Stimulated activated CD4-positive, alpha-beta T cell treated with anti-CD3 and anti-CD28 coated beads, Interleukin-12 subunit alpha, Interleukin-12 subunit beta, amount 100 ng/mL, for 4 hours (primary cell): ENCODE results near the gene SIX5.
A peak's percentile ranks its signal among the peaks of the same experiment; 100 is the strongest.

ENCODE experiments used
- DNase-seq: peaks from one replicate; pipeline ENCODE4 v3.0.0-alpha.2; 2020

Gene SIX5

DNA sequence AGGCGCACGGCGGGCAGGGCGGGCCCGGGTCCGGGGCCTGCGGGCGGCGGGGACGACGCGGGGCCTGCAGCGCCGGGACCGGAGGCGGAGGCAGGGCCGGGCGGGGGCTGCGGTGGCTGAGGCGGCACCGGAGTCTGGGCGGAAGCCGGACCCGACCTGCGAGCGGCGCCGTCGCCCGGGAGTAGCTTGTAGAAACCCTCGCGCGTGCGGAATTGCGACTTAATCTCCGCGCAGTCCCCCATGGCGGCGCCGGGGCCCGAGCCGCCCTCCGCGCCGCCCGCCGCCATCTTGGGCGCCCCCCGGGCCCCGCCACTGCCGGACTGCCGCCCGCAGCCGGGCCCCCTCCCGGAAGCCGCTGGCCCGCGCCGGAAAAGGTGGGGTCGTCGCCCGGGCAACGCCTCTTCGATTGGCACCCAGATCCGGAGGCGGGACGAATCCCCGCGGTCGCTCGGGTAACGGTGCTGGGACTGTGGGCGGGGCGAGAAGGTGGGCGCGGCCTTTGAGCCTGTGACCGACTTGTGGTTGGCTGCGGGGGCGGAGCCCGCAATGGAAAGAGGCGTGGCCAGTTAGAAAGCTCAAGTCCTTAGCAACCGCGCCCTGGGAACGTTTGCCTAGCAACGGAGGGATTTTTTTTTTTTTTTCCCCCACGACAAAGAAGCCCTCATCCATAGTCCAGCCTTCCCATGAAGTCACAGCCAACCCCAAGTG, 23.6 kb upstream of the SIX5 start, which contains the start of gene DMWD:
DMWD (minus strand) TSS at position 376 of the 708 bp plus-strand sequence; CDS start at position 287, 89 bp downstream.
- DNase-seq, result peak; percentile 100

DNA sequence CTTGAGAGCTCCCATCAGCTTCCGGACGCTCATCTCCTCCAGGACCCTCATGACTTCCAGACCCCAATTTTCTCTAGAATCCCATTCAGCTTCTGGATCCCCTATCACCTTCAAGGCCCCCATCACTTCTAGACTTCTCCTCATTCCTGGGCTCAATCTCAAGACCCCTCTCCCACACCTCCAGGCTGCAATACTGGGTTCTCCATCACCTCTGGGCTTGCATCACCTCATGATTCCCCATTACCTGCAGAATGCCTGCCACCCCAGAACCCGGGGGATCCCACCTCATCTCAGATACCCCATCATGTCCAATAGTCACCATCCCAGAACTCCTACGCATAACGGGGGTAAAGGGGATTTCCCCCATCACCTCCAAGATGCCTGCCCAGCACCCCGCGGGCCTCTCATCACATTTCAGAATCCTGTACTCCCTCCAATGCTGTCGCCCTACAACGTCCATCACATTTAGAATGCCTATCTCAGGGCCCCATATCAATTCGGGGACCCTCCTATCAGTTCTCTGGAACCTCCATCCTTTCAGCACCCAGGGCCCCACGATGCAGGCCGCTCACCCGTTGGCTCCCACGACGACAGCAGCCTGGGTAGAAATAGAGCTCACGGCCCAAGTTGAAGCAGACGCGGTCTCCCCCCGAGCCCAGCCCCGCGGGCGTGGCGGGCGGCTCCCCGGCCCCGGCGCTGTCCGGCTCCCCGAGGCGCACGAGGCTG, 22.9 kb upstream of the SIX5 start:
- DNase-seq, result no peak

DNA sequence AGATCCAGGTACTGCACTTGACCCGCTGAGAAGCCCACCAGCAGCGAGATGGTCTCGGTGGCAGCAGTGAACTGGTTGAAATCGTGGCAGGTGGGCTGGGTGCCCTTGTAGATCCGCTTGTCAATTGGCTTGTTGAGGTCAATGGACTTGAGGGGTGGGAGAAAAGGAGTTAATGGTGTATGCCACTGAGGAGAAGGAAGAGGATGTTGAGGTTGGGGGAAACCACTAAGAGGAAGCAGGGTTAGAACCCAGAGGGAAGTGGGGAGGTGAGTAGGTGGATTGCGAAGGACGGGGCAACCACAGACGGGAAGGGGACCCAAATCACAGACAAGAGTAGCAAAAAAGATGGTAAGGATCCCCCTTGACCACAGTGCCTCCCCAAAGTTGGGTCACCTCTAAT, 21.9 kb upstream of the SIX5 start:
- no peak for DNase-seq

DNA sequence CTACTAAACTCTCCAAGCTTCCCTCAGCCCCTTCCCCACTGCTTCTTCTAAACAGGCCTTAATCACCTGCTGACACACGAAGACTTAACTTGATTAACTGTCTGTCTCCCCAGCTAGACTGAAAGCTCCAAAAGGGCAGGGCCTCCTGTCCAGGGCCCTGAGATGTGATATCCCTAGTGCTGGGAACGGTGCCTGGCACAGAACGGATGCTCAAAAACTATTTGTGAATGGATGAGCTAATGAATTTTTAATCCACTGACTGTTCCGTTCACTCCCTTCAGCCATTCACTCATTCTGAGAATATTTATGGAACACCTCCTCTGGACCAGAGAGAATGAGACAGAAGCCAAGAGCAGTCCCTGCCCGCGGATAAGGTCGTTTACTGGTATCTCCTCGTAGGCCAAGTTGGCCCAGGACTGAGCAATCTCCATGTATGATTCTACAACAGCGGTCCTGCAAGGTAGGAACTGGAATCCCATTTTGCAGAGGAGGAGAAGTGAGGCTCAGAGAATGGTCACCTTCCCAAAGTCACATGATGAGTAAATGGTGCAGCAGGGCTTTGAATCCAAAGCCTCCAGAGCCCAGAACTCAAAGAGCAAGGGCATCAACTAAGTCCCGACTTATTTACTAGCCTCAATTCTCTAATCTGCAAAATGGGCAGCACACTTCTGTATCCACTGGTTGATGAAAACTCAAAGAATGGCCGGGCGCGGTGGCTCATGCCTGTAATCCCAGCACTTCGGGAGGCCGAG, 20.2 kb upstream of the SIX5 start:
- no peak for DNase-seq

DNA sequence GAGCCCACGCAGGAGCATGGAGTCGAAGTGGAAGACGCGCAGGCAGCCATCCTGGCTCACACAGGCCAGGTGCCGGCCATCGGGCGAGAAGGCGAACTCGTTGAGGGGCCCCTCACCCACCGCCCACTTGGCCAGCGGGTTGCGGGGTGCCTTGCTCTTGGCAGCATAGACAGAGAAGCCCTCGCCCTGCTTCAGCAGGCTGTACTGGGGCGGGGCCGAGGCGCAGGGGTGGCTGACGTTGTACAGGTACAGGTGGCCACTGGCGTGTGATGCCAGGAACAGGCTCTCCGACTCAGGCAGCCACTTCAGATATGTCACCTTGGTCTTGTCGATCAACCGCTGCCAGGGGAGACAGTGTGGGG, 17.5 kb upstream of the SIX5 start:
- DNase-seq, result no peak

DNA sequence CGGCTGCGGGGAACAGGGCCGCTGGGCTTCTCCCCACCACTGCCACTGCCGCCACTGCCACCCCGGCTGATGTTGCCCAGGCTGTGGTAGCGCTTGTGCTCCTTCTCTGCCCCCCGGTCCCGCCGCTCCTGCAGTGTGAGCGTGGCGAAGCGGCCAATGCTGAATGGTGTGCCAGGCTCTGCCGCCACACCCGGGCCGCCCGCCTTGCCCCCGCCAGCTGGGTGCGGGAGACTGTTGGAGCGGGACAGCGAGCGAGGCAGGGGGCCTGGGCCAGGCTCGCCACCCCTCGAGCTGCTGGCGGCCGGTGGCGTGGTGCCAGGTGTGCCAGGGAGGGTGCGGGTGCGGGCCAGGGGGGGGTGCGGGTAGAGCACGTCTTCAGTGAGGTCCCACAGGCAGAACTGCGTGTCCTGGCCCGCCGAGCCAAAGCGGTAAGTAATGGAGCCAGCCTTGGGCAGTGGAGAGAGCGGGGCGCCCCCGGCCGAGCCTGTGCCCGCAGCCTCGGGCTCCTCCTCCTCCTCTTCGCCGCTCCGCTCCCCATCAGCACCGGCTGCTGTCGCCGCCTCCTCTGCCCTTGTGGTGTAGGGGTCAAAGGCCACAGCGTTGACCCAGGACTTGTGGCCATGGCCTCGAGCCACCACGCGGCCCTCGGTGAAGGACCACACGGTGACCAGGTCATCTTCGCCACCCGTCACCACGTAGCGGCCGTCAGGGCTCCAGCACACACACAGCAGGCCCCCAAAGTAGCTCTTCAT, 16.9 kb upstream of the SIX5 start:
- DNase-seq, result no peak

DNA sequence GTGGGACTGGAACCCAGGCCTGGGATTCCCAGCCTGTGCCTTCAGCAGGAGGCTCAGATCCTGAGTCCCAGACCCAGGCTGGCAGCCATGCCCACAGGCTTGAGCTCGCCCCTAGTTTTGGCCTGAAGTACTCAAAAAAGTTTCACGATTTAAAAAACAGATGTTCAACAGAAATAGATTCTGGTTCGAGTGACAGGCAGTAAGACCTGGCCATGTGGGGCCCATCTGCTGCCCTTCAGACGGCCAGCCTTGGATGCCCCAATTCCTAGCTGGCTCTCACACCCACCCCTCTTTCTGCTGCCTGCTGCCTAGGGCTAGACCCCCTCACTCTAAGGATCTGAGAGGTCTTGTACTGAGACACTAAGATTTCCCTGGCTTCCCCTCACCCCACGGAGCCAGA, 16.0 kb upstream of the SIX5 start:
- DNase-seq, result no peak

DNA sequence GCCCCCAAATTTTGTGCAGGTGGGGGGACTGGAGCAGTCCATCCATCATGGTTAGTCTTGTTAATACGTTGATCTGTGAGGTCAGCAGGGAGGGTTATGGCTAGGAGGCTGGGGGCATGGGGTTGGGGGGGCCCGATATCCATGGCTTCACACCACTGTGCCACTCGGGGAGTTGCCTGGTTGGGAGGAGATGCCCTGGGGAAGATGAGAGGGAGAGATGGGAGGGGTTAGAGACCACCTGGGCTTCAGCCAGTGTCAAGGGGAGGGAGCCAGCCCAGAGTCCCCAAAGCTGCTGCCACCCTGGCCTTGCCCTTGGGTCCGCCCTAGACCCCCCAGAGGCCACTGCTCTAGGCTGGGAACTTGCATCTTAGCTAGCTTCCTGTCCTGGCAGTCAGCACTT, 15.0 kb upstream of the SIX5 start:
- DNase-seq, result no peak

DNA sequence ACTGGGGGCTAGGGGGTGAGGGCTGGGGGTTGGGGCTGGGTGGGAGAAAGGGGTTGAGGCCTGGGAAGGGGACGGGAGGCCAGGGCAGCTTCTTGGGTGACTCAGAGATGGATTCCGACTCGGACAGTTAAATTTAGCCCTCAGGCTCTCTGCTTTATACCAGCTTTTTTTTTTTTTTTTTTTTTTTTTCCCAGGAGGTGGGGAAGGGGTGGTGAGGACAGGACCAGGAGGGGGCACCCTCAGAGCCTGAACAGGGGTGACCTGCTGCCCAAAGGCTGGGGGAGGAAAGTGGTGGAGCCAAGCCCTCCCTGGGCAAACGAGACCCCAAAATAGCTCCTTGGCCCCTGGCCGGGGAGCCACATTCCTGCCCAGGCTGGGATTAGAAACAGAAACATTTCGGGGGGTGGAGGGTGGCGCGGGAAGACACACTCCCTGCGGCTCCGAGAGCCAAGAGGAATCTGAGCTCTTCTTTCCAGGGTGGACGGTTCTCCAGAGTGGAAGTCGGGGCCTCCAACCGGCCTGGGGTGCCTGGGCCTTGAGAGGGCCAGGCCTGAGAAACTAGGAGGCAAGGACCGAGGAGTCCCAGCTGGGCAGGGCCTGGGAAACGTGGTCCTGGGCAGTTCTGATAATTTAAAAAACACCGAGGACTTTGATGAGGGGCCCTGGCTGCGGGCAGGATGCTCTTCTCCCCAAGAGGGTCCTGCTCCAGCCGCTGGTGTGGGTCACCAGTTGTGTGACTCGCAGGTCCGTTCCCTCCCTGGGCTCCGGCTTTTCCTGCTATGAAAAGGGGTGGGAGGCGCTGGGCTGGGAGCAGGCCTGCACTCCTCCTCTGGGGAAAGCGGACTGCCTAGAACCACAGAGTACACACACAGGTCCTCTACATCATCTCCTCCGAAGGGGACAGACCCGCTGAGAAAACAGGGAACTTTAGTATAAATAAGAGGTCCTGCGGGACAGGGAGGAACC, 14.1 kb upstream of the SIX5 start:
- no peak for DNase-seq

DNA sequence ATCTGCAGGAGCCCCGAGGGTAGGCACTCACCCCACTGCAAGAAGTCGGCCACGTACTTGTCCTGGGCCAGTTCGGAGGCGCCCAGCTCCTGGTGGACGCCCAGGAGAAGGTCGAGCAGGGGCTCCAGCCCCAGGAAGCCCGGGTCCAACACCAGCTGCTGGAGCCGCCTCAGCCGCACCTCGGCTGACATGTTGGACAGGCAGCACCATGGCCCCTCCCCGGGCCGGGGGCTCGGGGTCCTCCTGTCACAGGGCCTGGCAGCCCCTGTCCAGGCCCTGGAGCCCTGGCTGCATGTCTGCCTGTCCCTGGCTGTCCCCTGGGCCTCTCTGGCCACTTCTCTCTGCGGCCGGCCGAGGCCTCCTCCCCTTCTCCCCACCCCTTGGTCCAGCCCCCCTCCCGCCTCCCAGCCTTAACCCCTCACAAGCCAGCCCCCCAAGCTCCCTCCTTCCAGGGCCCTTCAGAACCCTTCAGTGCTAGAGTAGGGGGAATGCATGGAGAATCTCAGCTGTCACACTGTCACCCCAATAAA, 13.2 kb upstream of the SIX5 start, which contains the start of gene DMPK:
DMPK (minus strand) TSS at position 329 of the 530 bp plus-strand sequence; CDS start at position 191, 138 bp downstream.
- no peak for DNase-seq

DNA sequence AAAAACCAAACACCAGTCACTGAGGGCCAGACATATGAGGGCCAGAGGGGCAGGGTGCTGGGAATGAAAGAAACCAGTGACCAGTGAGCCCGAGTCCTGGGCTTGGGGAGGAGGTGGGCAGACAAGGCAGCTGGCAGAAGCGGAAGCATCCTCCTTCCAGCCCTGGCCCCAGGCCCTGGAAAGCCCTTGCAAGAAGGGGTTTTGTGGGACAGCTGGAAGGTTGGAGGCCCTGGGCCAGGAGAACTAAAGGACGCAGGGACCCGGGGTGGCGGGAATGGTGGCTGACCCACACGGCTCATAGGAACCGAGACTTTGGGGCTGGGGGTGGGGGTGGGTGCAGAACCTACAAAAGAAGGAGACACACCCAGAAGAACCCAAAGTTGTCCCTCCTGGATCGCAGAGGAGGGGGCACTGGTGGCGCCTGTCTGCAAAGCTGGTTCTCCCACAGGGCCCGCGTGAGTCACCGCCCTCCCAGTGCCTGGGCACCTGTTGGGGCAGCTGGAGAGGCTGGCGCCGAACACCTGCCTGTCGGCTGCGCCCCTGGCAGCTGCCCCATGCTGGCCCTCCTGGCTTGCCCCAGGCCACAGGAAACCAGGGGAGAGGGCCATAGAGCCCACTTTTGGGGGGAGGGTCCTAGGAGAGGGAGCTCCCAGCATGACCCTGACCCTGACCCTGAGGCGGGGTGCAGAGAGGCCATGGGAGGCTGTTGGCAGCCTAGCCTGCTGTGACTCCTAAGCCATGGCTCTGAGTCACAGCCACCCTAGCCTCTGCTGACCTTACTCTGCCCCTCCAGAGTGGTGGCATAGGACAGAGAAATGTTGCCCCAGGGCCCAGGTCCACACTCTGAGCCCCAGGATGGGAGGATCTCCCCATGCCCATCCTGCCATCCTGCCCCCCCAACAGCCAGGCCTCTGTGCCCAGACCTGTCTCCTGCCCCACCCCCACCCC, 12.4 kb upstream of the SIX5 start:
- DNase-seq, result no peak

DNA sequence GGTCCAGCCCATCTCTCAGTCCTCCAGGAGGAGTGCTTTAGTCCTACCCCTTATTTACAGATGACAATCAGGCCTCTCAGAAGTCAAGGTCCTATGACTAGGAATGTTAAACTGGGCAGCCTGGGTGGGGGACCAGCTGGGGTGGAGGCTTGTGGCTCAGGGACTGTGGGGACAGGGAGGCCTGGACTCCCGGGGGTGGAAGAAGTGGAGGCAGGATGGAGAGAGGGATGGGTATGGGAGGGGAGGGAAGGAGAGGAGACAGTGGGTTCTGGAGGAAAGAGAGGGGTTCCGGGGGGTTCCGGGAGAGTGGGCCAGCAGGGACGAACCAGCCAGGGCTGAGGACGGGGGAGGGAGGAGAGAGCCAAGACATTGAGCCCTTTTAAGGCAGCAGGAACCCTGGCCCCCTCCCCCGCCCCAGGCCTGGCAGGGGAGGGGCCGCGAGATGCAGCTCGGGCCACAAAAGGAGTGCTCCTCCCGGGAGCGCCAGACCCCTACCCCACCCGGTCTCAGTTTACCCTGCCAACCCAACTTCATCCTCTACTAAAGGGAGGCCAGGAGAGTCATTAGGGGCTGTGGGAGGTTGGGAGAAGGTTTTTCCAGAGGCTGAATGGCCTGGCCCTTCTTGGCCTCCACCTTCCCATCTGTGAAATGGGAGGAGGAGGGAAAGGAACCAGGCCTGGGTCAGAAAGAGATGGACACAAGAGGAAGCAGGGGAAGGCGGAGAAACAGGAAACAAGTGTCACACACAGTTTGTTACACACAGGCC, 11.6 kb upstream of the SIX5 start:
- DNase-seq, result no peak

DNA sequence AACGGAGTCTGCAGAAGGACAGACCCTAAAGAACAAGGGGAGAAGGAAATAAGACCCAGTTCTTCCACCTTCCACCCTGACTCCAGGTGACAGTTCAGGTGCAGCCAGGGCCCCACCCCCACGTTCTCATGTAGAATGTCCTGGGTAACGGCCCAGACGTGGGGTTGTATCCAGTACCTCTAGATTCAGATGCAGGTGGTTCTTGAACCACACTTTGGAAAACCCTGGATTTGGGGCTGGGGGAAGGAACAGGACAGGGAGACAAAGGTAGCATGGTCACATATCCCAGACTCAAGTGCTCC, 11.0 kb upstream of the SIX5 start:
- DNase-seq, result no peak

DNA sequence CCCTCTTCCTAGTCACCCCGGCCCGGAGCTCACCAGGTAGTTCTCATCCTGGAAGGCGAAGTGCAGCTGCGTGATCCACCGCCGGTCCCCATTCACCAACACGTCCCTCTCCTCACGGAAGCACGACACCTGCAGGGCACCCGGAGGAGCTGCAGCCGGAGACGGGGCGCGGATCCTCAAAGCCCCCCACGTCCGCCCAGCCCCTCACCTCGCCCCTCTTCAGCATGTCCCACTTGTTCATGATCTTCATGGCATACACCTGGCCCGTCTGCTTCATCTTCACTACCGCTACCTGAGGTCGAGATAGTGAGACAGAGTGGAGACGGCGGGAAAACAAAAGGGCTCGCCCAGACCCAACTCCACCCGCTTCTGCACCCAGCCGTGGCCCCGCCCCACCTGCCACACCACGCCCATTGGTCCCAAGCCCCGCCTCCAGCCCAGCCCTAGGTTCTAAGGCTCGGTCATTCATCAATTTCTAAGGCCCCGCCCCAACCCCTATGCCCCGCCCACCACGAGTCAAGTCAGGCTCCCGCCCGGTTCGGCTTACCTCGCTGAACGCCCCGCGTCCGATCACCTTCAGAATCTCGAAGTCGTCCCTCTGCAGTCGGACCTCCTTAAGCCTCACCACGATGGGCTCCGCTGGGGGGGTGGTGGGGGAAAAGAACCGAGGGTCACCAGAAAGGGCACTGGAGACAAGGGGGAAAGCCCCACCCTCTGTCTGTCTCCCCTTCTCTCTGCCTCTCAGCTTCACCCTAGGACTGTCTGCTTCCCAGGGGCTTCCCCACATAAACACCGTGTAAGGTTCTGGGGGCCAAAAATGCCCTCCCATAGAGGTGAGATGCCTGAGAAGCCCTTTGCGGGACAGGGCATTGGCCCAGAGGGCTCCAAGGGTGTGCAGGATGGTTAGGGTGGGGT, 10.4 kb upstream of the SIX5 start:
- DNase-seq, result peak; percentile 86

DNA sequence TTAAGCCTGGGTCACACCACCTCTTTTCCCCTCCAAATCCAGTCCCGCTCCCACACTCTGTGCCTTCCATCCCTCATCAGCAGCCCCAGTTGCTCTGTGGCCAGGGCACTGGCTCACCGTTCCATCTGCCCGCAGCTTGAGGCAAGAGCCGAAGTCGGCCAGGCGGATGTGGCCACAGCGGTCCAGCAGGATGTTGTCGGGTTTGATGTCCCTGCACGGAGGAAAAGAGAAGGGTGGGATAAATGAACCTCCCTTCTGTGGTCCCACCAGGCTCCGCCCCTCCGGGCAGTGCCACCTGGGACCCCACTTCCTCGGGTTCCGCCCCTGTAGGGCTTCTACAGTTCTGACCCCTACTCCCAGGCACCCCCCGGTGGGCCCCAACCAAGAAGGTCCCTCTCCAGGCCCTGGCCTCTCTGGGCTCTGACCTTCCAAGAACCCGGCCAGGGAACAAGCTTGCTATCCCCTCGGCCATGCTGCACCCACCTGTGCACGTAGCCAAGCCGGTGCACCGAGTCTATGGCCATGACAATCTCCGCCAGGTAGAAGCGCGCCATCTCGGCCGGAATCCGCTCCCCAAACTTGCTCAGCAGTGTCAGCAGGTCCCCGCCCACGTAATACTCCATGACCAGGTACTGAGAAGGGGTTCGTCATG, 9.1 kb upstream of the SIX5 start:
- DNase-seq, result no peak

DNA sequence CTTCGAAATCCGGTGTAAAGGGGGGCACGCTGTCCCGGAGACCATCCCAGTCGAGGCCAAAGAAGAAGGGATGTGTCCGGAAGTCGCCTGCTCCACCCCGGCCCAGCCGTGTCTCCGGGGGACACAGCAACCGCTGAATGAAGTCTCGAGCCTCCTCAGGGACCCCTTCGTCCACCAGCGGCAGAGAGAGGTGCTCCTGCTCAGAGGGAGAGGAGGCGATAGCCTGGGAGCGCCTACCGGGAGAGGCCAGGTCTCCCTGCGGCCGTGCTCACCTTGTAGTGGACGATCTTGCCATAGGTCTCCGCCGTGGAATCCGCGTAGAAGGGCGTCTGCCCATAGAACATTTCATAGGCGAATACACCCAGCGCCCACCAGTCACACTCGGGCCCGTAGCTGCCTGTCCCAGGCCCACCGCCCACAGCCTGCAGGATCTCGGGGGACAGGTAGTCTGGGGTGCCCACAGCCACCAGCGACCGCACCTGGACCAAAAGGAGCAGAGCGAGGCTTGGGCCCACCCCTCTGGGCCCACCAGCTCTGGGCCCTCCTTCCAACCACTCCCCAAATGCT, 8.4 kb upstream of the SIX5 start:
- no peak for DNase-seq

DNA sequence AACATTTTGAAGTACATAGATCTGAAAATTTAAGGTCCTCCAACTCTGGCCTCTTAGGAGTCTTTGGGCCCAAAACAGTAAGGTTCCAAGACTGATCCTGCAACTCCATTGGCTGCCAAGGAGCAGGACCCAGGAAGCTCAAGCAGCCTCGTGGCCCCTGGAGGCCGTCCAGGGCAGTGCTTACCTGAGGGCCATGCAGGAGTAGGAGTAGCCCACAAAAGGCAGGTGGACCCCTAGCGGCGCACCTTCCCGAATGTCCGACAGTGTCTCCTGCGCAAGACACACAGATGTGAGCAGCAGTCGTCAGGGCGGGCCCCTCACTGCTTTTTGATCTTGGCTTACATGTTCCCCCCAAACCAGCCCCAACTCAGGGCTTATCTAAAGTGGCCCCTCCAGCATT, 5.7 kb upstream of the SIX5 start:
- DNase-seq, result no peak

DNA sequence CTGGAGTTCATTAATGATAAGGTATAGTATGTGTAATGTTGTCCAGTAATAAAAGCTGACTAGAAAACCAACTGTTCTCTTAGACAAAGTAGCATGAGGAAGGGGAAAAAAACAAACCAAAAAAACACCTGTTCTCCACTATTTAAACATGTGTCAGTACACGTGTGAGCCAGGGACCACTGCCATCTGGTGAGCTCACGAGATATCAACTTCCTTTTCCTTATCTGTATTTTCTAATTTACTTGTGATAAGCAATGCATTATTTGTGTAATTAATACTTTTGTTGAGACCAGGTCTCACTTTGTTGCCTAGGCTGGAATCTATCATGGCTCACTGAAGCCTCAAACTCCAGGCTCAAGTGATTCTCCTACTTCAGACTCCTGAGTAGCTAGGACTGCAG, 4.3 kb upstream of the SIX5 start:
- DNase-seq, result no peak
